Right lobe of liver (tissue), 6 donors: Measurements from ENCODE around the gene ORC6. TPM values are rescaled to one million over a fixed set of nuclear protein-coding genes. Genes with fewer than 3 reads are reported as not detected.

Experiments
- ATAC-seq, 4 donors: fragments of 200-7000 bp; cut with Tn5 transposase; one replicate each; pipeline ENCODE4 v1.9.1; 2020; ENCODE audit warnings: mild to moderate bottlenecking in 4 of 4, moderate library complexity in 4 of 4
- DNase-seq, 3 donors: peaks; one replicate each; pipeline ENCODE4 v3.0.0-alpha.2; 2020
- H3K27ac ChIP-seq, 3 donors: fragments of 200-600 bp; one replicate each; pipeline ENCODE4 v1.8.0; 2022
- H3K27me3 ChIP-seq, 2 donors: fragments of 200-600 bp; one replicate each; pipeline ENCODE4 v1.8.0; 2022
- H3K36me3 ChIP-seq, 4 donors: fragments of 200-600 bp; sonication (generic) in 1 of 4; one replicate each; pipeline versions ENCODE4 v1.5.1 to v1.8.0; 2017 to 2022; ENCODE audit warnings: control low read depth in 1 of 4
- H3K4me1 ChIP-seq, 4 donors: fragments of 200-600 bp; sonication (generic) in 1 of 4; one replicate each; pipeline versions ENCODE4 v1.5.1 to v1.8.0; 2017 to 2022; ENCODE audit warnings: control low read depth in 1 of 4
- H3K4me3 ChIP-seq, 3 donors: fragments of 200-600 bp; one replicate each; pipeline ENCODE4 v1.8.0; 2022
- H3K9me3 ChIP-seq, 4 donors: fragments of 200-600 bp; sonication (generic) in 1 of 4; one replicate each; pipeline versions ENCODE4 v1.5.1 to v1.8.0; 2017 to 2022; ENCODE audit warnings: control low read depth in 1 of 4
- POLR2A ChIP-seq: fragments of 450-650 bp; IDR thresholded peaks from one replicate; pipeline ENCODE4 v1.6.1; 2017; ENCODE audit warnings: antibody characterized with exemption, mild to moderate bottlenecking
- WGBS: methylation state at CpG from one replicate; pipeline ENCODE4 v1.1.6; 2018; ENCODE audit warnings: low coverage, low lambda C conversion rate; ENCODE audit not compliant: insufficient coverage; ENCODE audit errors: missing lambda C conversion rate; 5-methylcytosine and 5-hydroxymethylcytosine counted together
- intact Hi-C, 2 donors: fragments of 100-400 bp; cut with DNase I; formaldehyde crosslinking; loops; one replicate each; pipeline versions ENCODE4 v1.11.2 to v1.14.1; 2022
- total RNA-seq, 6 experiments: library from RNA; depleted of rRNA in 2 of 6; stranded (reverse); fragments of >200 nt in 2 of 6; fragmentation: NEBNext Ultra II Directional in 3 of 6; extraction: Animal tissue kit (Norgen Biotek cat#: 25700) in 3 of 6; gene quantifications; one replicate each; pipeline versions ENCODE4 v1.1.0 to v1.2.4, GENCODE V29; 2016 to 2023
- TF ChIP-seq, protein P1 (sequence below), 4 donors: fragments of 200-600 bp in 3 of 4; fragments of 450-650 bp in 1 of 4; IDR thresholded peaks; one replicate each; pipeline versions ENCODE4 v1.5.1 to v1.8.0; 2016 to 2022; ENCODE audit warnings: antibody characterized with exemption in 4 of 4, mild to moderate bottlenecking in 2 of 4
- donor health status: DM: no; HTN: yes; CAD: no.
- donor health status: DM: no; HTN: no; CAD: no.
- donor health status: DM: no; HTN: no; CAD: no.
- donor health status: DM: no; HTN: yes; CAD: no.
- donor health status: DM: no; HTN: yes; CAD: no.

ORC6 gene
- total RNA-seq, 6 experiments from 2014 or later = 0.18 to 4.8 (median 0.76) TPM

DNA sequence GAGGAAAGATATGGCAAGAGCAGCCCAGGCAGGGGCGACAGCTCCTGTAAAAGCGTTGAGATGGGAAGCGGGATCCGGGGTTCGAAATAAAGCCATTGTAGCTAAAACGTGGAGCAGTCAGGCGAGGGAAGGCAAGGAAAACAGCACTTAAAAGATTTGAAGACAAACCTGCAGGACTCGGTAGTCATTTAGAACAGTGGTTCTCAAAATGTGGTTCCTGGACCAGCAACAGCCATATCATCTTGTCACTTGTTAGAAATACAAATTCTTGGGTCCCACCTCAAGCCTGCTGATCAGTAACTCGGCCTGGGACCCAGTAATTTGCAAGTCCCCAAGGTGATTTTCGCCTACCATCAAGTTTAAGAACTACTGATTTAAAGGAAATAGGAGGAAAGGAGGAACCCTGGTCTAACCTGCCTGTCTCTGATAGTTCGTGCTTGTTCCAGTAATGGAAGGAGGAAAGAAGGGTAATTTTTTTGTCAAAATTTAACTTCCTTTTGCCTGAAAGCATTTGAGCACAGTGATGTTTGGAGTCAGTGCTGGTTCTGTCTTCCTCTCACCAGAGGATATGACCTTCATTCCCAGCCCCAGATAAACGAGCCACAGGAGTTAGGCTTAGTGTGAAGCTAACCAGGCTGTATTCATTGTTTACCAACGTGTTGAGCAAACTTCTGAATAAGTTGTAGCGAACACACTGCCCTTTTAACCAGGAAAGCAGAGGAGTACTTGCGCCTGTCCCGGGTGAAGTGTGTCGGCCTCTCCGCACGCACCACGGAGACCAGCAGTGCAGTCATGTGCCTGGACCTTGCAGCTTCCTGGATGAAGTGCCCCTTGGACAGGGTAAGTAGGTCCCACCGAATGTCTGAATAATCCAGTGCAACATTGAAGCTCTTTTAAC, 1.1 kb downstream of the ORC6 start:
- intact Hi-C loops = no loop called here
- peak in 1 of 4 donors; percentile 5 for ATAC-seq

DNA sequence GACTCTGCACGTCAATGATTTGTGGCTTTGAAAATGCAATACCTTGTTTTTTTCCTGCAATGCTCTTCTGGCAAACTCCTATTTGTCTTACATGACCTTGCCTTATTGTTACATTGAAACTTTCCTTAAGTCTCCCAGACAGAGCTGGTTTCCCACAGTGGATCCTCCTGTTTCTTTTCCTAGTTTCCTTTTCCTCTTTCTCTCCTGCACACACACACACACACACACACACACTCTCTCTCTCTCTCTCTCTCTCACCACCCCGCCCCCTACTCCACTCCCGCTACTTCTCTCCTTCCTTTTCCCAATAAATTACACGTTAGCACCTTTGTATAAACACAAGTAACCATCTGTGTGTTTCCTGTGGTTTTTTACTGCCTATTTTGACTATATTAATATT, 2.3 kb downstream of the ORC6 start:
- Histone ChIP-seq H3K27ac (no peak overlapping the region), H3K27me3 (no peaks in the 10 kb centered on the region), H3K36me3 (no peaks in the 10 kb centered on the region), H3K4me1 (peaks cover 0 to 22% (median 9%) of the 10 kb centered on the region in 4 donors), H3K9me3 (no peaks in the 10 kb centered on the region), H3K4me3 (no peak overlapping the region)
- TF ChIP-seq, protein P1, sequence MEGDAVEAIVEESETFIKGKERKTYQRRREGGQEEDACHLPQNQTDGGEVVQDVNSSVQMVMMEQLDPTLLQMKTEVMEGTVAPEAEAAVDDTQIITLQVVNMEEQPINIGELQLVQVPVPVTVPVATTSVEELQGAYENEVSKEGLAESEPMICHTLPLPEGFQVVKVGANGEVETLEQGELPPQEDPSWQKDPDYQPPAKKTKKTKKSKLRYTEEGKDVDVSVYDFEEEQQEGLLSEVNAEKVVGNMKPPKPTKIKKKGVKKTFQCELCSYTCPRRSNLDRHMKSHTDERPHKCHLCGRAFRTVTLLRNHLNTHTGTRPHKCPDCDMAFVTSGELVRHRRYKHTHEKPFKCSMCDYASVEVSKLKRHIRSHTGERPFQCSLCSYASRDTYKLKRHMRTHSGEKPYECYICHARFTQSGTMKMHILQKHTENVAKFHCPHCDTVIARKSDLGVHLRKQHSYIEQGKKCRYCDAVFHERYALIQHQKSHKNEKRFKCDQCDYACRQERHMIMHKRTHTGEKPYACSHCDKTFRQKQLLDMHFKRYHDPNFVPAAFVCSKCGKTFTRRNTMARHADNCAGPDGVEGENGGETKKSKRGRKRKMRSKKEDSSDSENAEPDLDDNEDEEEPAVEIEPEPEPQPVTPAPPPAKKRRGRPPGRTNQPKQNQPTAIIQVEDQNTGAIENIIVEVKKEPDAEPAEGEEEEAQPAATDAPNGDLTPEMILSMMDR (IDR thresholded peaks at IDR 0.05) = no peak
- no peak for TF ChIP-seq POLR2A
- no peak for ATAC-seq
- intact Hi-C loops = no loop called here
- DNase-seq = no peak
- WGBS = 38% methylated on average over 2 of the region's 4 CpGs

More for the DNA sequence above, 1.1 kb downstream of the ORC6 start:
- peak in 1 of 3 donors; percentile 34 for DNase-seq
- H3K27me3 ChIP-seq = no peaks in the 10 kb centered on the region
- H3K4me3 ChIP-seq = peak overlapping the region; percentile 73 to 91 (median 82)
- WGBS = 19% methylated on average over 21 of the region's 21 CpGs
- no peaks in the 10 kb centered on the region for H3K9me3 ChIP-seq
- peaks cover 0 to 22% (median 9%) of the 10 kb centered on the region in 4 donors for H3K4me1 ChIP-seq
- TF ChIP-seq, protein P1 (IDR thresholded peaks at IDR 0.05) = no peak
- TF ChIP-seq POLR2A = no peak
- H3K36me3 ChIP-seq = no peaks in the 10 kb centered on the region
- no peak overlapping the region for H3K27ac ChIP-seq

DNA sequence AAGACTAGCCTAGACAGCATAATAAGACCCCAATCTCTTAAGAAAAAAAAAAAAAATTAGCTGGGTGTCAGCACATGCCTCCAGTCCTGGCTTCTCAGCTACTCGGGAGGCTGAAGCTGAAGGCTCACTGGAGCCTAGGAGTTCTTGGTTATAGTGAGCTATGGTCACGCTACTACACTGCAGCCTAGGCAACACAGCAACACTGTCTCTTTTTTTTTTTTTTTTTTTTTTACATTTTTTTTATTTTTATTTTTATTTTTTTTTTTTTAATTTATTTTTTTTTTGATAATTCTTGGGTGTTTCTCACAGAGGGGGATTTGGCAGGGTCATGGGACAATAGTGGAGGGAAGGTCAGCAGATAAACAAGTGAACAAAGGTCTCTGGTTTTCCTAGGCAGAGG, 4.1 kb downstream of the ORC6 start:
- Histone ChIP-seq H3K9me3 (no peaks in the 10 kb centered on the region), H3K27me3 (no peaks in the 10 kb centered on the region), H3K36me3 (no peaks in the 10 kb centered on the region), H3K4me3 (no peak overlapping the region), H3K27ac (no peak overlapping the region), H3K4me1 (peaks cover 0 to 12% (median 4%) of the 10 kb centered on the region in 4 donors)
- intact Hi-C loops = no loop called here
- no peak for DNase-seq
- 87% methylated on average over 2 of the region's 2 CpGs for whole genome bisulfite sequencing
- no peak for ATAC-seq
- TF ChIP-seq POLR2A = no peak
- TF ChIP-seq, protein P1 (IDR thresholded peaks at IDR 0.05) = no peak

DNA sequence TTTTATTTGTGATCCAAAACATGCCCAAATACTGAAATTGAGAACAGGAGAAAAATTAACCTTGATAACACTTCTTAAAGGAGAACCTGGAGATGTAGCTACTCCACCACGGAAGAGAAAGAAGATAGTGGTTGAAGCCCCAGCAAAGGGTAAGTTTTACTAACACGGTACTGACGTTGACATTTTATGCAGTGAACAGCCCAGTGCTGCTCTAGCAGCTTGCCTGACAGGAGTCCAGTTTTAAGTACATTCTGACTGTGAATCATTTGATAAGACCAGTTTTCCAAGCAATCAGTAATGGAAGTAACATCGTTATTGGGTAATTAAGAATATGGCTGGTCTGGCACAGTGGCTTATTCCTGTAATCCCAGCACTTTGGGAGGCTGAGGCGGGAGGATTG, 6.5 kb downstream of the ORC6 start:
- TF ChIP-seq, protein P1 (IDR thresholded peaks at IDR 0.05) = no peak
- TF ChIP-seq POLR2A = no peak
- no peaks in the 10 kb centered on the region for H3K9me3 ChIP-seq
- no peaks in the 10 kb centered on the region for H3K27me3 ChIP-seq
- H3K4me3 ChIP-seq = no peak overlapping the region
- WGBS = 93% methylated on average over 5 of the region's 5 CpGs
- DNase-seq = no peak
- no peak overlapping the region for H3K27ac ChIP-seq
- intact Hi-C loops = no loop called here
- no peak for ATAC-seq
- peaks cover 0 to 2% (median 0%) of the 10 kb centered on the region in 4 donors for H3K4me1 ChIP-seq
- H3K36me3 ChIP-seq = no peaks in the 10 kb centered on the region
